Measurements from ENCODE around the gene MYMK.

DNA sequence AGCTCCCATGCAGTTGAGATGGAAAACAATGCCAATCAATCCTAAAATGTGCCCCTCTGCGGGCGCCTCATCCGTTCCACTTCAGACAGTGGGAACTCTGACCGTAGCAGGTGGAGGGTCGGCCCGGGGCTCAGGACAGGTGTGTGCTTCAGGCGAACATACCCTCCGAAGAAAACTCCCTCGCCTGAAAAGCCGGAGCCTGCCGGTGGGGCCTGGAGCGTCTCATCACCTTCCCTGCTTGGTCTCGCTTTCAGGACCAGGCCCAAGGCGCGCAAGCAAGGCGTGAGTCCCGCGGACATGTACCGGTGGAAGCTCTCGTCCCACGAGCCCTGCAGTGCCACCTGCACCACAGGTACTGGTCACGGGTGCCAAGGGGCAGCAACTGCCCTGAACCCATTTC lies 36.2 kb upstream of the MYMK start:
- TF ChIP-seq, protein P1, sequence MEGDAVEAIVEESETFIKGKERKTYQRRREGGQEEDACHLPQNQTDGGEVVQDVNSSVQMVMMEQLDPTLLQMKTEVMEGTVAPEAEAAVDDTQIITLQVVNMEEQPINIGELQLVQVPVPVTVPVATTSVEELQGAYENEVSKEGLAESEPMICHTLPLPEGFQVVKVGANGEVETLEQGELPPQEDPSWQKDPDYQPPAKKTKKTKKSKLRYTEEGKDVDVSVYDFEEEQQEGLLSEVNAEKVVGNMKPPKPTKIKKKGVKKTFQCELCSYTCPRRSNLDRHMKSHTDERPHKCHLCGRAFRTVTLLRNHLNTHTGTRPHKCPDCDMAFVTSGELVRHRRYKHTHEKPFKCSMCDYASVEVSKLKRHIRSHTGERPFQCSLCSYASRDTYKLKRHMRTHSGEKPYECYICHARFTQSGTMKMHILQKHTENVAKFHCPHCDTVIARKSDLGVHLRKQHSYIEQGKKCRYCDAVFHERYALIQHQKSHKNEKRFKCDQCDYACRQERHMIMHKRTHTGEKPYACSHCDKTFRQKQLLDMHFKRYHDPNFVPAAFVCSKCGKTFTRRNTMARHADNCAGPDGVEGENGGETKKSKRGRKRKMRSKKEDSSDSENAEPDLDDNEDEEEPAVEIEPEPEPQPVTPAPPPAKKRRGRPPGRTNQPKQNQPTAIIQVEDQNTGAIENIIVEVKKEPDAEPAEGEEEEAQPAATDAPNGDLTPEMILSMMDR (IDR thresholded peaks at IDR 0.05): no peak
- no peak for TF ChIP-seq POLR2A (IDR thresholded peaks at IDR 0.05)

Data from uterus (tissue), 2 donors.